Neural crest cell (in vitro differentiated cells): Measurements from ENCODE around the gene COL23A1. TPM values are rescaled to one million over a fixed set of nuclear protein-coding genes. Genes with fewer than 3 reads are reported as not detected.
"Not testable (repeated sequence)": the region's sequence is repeated elsewhere in the genome, so short reads cannot be mapped to it uniquely, and the experiment has no call there.

ENCODE experiments used
- DNase-seq: peaks from one replicate; pipeline ENCODE4 v3.0.0; 2021; ENCODE audit warnings: low read depth, mixed read lengths, low spot score
- H3K27ac Mint-ChIP-seq: one replicate; pipeline ENCODE4 v1.8.0; 2021; ENCODE audit warnings: mild to moderate bottlenecking, mixed read lengths; ENCODE audit not compliant: unreplicated experiment
- H3K27me3 Mint-ChIP-seq: 2 replicates; pipeline ENCODE4 v1.8.0; 2021; ENCODE audit warnings: low read depth, mild to moderate bottlenecking, mixed read lengths
- H3K36me3 Mint-ChIP-seq: 2 replicates; pipeline ENCODE4 v1.8.0; 2021; ENCODE audit warnings: low read depth, mild to moderate bottlenecking, mixed read lengths
- H3K4me1 Mint-ChIP-seq: 2 replicates; pipeline ENCODE4 v1.8.0; 2021; ENCODE audit warnings: mixed read lengths
- H3K4me3 Mint-ChIP-seq: one replicate; pipeline ENCODE4 v1.8.0; 2021; ENCODE audit warnings: mild to moderate bottlenecking, mixed read lengths
- H3K9me3 Mint-ChIP-seq: 2 replicates; pipeline ENCODE4 v1.8.0; 2021; ENCODE audit warnings: mixed read lengths
- CTCF ChIP-seq: fragments of 200-600 bp; sonication (generic); conservative IDR thresholded peaks from 2 replicates; pipeline ENCODE4 v1.5.0; 2021; ENCODE audit warnings: antibody characterized with exemption, mild to moderate bottlenecking
- total RNA-seq: library from RNA; stranded (reverse); gene quantifications from 2 replicates; pipeline ENCODE4 v1.2.1, GENCODE V29; 2021

COL23A1 gene
- total RNA-seq, 1 donor from 2014 or later, result 33.7 TPM

DNA sequence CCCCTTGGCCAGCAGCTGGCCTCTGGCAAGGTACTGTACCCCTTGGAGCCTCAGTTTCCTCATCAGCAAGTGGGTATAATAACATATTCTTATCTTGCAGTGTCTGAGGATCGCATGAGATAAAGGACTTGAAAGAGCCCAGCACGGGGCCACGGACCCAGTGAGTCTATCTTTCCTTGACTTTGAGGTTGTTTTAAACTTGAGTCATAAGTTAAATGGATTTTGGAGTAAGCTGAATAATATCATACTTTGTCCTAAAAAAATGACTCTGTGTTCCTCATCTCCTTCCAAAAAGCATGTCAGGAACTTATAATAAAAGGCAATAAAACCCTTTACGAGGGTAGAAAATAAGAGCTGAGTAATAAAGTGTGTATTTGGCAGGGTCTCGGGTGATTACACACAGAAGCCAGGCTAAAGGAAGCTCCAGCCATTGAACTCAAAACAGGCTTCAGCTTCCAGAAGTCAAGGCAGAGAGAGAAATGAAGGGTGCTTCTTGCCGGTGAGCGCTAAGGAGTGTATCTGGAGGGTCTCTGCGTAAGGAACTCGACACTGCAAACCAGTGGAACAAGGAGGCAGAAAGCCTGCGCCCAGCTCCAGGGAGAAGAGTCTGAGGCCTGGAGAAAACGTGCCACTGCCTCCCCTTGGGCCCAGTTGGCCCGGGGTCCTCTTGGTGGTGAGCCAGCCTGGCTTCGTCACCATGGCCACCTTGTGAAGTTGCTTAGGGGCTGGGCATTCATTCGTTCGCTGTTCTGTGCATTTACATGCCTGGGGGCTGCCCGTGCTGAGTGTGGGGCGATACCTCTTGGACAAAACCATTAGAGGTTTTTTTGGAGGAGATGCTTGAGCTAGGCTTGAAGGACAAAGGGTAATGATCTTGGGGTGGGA lies 285.2 kb downstream of the COL23A1 start:
- peaks cover 9% of the 10 kb centered on the region for H3K9me3 Mint-ChIP-seq
- no peak for DNase-seq
- no peak overlapping the region for H3K4me3 Mint-ChIP-seq
- no peak overlapping the region for H3K27ac Mint-ChIP-seq
- TF ChIP-seq CTCF, result no peak
- H3K4me1 Mint-ChIP-seq, result peaks cover 43% of the 10 kb centered on the region
- H3K36me3 Mint-ChIP-seq, result peaks cover 14% of the 10 kb centered on the region
- no peaks in the 10 kb centered on the region for H3K27me3 Mint-ChIP-seq

DNA sequence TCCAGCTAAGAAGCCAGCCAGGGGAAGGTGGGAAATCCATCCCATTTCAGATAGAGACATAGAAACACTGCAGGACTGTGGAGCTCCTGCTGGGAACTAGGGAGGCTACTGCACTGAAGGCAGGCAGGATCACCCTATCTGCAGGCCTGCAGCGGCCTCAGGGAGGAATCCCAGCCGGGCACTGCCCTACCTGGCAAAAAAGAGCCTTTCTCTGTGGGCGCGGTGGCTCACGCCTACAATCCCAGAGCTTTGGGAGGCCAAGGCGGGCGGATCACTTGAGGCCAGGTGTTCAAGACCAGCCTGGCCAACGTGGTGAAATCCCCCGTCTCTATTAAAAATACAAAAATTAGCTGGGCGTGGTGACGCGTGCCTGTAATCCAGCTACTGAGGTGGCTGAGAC lies 286.2 kb downstream of the COL23A1 start:
- Mint-ChIP-seq H3K36me3 (peaks cover 14% of the 10 kb centered on the region), H3K4me1 (peaks cover 47% of the 10 kb centered on the region), H3K4me3 (no peak overlapping the region), H3K27ac (peak overlapping the region; percentile 75), H3K27me3 (no peaks in the 10 kb centered on the region), H3K9me3 (peaks cover 9% of the 10 kb centered on the region)
- no peak for TF ChIP-seq CTCF
- DNase-seq, result no peak

- peak overlapping the region; percentile 38 for H3K4me3 Mint-ChIP-seq
- not testable (repeated sequence) for H3K9me3 Mint-ChIP-seq, DNase-seq, H3K27me3 Mint-ChIP-seq, H3K27ac Mint-ChIP-seq
- peaks cover 14% of the 10 kb centered on the region for H3K36me3 Mint-ChIP-seq
- H3K4me1 Mint-ChIP-seq, result peaks cover 40% of the 10 kb centered on the region
Measured at GRCh38 chr5:178302321-178302720, 287.9 kb downstream of the COL23A1 start.

- peaks cover 35% of the 10 kb centered on the region for H3K4me1 Mint-ChIP-seq
- no peak overlapping the region for H3K27ac Mint-ChIP-seq
- TF ChIP-seq CTCF, result no peak
- no peaks in the 10 kb centered on the region for H3K27me3 Mint-ChIP-seq
- no peak overlapping the region for H3K4me3 Mint-ChIP-seq
- peaks cover 9% of the 10 kb centered on the region for H3K9me3 Mint-ChIP-seq
- DNase-seq, result no peak
- H3K36me3 Mint-ChIP-seq, result peaks cover 14% of the 10 kb centered on the region
Measured at GRCh38 chr5:178301641-178302040, 288.6 kb downstream of the COL23A1 start.

- H3K9me3 Mint-ChIP-seq, result peaks cover 11% of the 10 kb centered on the region
- no peak overlapping the region for H3K4me3 Mint-ChIP-seq
- DNase-seq, result no peak
Measured at GRCh38 chr5:178298283-178298807, 291.8 kb downstream of the COL23A1 start.

More at GRCh38 chr5:178298283-178298807, 291.8 kb downstream of the COL23A1 start:
- no peaks in the 10 kb centered on the region for H3K27me3 Mint-ChIP-seq
- no peak overlapping the region for H3K27ac Mint-ChIP-seq
- no peak for TF ChIP-seq CTCF
- H3K4me1 Mint-ChIP-seq, result peaks cover 15% of the 10 kb centered on the region
- H3K36me3 Mint-ChIP-seq, result peaks cover 16% of the 10 kb centered on the region
